ENCODE results near the gene FBN3. TPM values are rescaled to one million over a fixed set of nuclear protein-coding genes. Genes with fewer than 3 reads are reported as not detected.

Gene FBN3
- polyA plus RNA-seq, 3 donors from 2014 or later, result not detected

Other genes starting within 250 kb of the FBN3 start
- 1 to 10 TPM; 2.0 to 4.4 (median 2.7) TPM for gene MAP2K7, start 245.7 kb downstream of the FBN3 start, polyA plus RNA-seq
- under 1 TPM in 1 of 3 donors, not detected in 2; 0.86 TPM for gene TGFBR3L, start 234.8 kb downstream of the FBN3 start, polyA plus RNA-seq
- gene SNAPC2, start 229.3 kb downstream of the FBN3 start, polyA plus RNA-seq, result 10 to 100 TPM; 15.6 to 31.1 (median 17.0) TPM
- not detected for gene CTXN1, start 223.5 kb downstream of the FBN3 start, polyA plus RNA-seq
- gene TIMM44, start 205.9 kb downstream of the FBN3 start, polyA plus RNA-seq, result 10 to 100 TPM; 12.7 to 22.1 (median 14.7) TPM
- 10 to 100 TPM; 48.9 to 62.0 (median 54.1) TPM for gene ELAVL1, start 144.0 kb downstream of the FBN3 start, polyA plus RNA-seq
- 1 to 10 TPM in 1 of 3 donors, under 1 TPM in 1, not detected in 1; 0.57 to 1.1 TPM for gene CCL25, start 96.8 kb downstream of the FBN3 start, polyA plus RNA-seq
- 10 to 100 TPM; 38.0 to 61.1 (median 48.1) TPM for gene CERS4, start 59.8 kb upstream of the FBN3 start, polyA plus RNA-seq
- gene CD320, start 158.8 kb upstream of the FBN3 start, polyA plus RNA-seq, result 100 to 1,000 TPM in 1 of 3 donors, 10 to 100 TPM in 2; 86.4 to 105 (median 90.3) TPM
- gene NDUFA7, start 171.8 kb upstream of the FBN3 start, polyA plus RNA-seq, result 100 to 1,000 TPM in 2 of 3 donors, 10 to 100 TPM in 1; 95.2 to 173 (median 132) TPM
- 1,000 to 10,000 TPM in 2 of 3 donors, 100 to 1,000 TPM in 1; 690 to 1,852 (median 1,290) TPM for gene RPS28, start 171.9 kb upstream of the FBN3 start, polyA plus RNA-seq
- 1 to 10 TPM; 4.8 to 8.0 (median 5.3) TPM for gene KANK3, start 193.7 kb upstream of the FBN3 start, polyA plus RNA-seq
- not detected for gene ANGPTL4, start 214.6 kb upstream of the FBN3 start, polyA plus RNA-seq
- 100 to 1,000 TPM in 1 of 3 donors, 10 to 100 TPM in 2; 38.1 to 106 (median 53.4) TPM for gene RAB11B, start 240.8 kb upstream of the FBN3 start, polyA plus RNA-seq

All from immature natural killer cell (primary cell).